ENCODE measurements around the gene CD84.
"Not testable (repeated sequence)": the region's sequence is repeated elsewhere in the genome, so short reads cannot be mapped to it uniquely, and the experiment has no call there.

Gene CD84

DNA sequence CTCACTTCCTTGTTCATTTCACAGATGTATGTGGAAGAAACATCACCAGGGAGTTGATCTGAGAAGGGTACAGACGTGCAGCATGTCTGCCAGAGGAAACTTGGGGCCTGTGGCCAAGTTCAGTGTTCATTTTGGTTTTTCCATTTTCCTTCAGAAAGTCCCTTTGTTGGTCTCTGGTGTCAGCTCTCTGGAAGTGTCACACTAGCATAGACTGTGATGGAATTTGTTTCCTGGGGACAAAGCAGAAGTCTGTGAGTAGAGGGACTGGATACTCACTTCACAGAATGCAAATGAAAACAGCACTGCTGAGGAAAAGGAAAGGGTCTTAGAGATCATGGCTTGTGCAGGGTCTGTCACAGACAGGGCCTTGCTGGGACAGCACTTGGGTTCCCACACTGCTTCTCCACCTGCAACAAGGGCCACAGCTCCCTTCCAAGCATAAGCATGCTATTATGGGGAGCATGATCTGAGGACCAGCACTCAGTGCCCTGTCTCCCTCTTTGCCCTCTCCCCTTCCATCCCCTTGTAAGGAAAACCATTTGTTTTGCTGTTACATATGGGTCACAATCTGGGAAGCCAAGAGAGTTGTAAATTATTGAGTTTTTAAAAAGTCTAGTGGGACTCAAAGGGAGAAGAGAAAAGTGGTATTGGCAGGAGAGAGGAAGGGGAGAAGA lies 31.4 kb upstream of the CD84 start:
- no peak for DNase-seq

GRCh38 chr1:160608941-160609340 lies 29.6 kb upstream of the CD84 start:
- DNase-seq, result no peak

DNA sequence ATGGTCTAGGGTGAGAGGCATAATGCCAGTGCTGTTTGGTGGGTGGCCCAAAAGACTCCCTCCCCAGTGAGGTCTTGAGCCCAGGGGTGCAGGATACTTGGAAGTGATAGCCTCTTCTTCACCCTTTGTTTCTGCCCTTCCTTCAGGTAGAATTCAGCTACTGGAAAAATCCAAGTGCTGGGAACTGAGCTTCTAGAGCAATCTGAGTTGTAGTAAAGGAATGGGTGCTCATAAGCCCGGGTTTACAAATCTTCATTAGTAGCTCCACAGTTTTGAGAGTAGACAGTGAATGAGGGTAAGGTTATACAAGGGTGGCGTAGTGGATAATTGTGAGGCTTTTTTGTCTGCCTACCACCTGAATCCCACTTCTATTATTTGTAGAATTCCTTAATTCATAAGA lies 29.2 kb upstream of the CD84 start:
- no peak for DNase-seq

- DNase-seq, result no peak
Measured at GRCh38 chr1:160608057-160608456, 28.8 kb upstream of the CD84 start.

- no peak for DNase-seq
Measured at GRCh38 chr1:160607672-160608032, 28.4 kb upstream of the CD84 start.

DNA sequence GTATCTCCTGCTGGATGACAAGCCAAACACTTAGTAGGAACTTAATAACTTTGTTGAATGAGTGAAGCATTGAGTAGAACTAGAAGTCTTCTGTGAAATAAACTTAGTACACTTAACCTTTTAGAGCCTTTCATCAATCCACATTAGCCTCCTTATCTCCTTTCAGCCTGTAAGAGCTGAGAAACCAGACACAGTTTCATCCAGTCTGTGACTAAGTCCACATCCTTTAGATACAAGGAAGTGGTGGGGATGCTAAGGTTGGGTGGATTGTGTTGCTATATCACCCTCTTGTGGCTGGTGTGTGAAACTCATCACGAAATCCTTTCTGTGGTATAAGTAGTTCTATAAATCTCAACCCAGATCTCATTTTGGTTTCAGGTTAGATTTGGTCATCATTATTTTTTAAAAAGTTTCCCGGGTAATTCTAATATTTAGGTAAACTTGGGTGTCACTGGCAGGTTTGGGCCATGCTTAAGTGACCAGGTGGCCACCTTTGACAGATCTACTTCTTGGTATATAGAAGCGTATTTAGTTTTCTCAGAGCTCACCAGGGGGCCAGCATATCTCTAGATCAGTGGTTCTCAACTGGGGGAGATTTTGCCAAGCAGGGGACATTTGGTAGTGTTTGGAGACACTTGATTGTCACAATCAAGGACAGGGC lies 27.8 kb upstream of the CD84 start:
- DNase-seq, result peak in 16 of 58 donors; percentile 0 to 61 (median 5)

DNA sequence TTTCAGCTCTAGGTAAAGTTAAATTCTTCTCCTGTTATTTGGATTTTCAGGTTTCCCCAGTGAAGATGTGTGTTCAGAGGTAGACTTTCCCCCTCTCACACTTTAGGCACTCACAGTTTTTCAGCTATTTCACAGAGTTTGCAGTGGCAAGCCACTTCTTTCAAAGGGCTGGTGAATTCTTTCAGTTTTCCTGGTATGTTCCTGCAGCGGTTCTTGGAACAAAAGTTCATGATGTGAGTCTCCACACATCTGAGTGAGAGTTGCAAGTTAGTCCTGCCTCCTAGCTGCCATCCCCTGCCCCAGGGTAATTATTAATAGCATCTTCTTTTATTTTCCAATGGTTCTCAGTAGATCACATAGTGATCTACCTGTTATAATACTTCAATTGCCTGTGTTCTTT lies 27.3 kb upstream of the CD84 start:
- no peak for DNase-seq

GRCh38 chr1:160605792-160606479 lies 26.6 kb upstream of the CD84 start:
- no peak for DNase-seq

GRCh38 chr1:160605205-160605604 lies 25.9 kb upstream of the CD84 start:
- DNase-seq, result no peak

GRCh38 chr1:160597705-160598104 lies 18.4 kb upstream of the CD84 start:
- no peak for DNase-seq

GRCh38 chr1:160597051-160597450 lies 17.8 kb upstream of the CD84 start:
- no peak for DNase-seq

GRCh38 chr1:160590488-160590887 lies 11.2 kb upstream of the CD84 start:
- DNase-seq, result no peak

DNA sequence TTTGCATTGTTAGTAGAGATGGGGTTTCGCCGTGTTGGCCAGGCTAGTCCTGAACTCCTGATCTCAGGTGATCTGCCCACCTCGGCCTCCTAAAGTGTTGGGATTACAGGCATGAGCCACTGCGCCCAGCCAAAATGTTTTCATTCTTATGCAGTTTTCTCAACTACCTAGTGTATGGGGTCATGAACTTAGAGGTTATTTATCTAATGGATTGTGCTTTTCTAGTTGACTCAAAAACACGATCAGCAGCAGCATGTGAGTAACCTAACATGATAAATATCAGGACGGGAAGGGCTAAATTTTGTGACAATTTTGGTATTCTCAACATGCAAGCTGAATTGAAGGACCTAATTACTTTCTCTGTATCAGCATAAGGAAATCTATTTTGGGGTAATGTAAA lies 9.2 kb upstream of the CD84 start:
- DNase-seq, result no peak

- no peak for DNase-seq
Measured at GRCh38 chr1:160584784-160585183, 5.5 kb upstream of the CD84 start.

DNA sequence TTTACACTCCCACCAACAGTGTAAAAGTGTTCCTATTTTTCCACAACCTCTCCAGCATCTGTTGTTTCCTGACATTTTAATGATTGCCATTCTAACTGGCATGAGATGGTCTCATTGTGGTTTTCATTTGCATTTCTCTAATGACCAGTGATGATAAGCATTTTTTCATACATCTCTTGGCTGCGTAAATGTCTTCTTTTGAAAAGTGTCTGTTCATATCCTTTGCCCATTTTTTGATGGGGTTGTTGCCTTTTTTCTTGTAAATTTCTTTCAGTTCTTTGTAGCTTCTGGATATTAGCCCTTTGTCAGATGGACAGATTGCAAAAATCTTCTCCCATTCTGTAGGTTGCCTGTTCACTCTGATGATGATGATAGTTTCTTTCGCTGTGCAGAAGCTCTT lies 3.7 kb upstream of the CD84 start:
- not testable (repeated sequence) for DNase-seq

DNA sequence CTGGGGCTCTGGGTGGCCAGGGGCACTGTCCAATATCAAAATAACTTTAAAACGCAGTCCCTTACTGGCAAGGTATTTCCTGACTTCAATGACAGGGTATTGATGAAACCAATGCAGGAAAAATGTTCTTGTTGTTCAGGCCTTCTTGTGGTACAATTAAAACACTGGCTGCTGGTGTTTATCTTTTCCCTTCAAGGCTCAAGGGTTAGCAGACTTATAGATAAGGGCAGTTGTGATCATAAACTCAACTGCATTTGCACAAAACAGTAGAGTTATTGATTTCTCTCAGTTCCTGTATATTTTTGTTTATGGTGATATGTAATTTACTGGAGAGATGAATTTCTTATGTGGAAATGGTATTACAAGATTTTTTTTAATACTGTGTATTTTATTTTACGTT lies 2.7 kb upstream of the CD84 start:
- DNase-seq, result no peak

- DNase-seq, result no peak
Measured at GRCh38 chr1:160580221-160580812, 1.0 kb upstream of the CD84 start.

DNA sequence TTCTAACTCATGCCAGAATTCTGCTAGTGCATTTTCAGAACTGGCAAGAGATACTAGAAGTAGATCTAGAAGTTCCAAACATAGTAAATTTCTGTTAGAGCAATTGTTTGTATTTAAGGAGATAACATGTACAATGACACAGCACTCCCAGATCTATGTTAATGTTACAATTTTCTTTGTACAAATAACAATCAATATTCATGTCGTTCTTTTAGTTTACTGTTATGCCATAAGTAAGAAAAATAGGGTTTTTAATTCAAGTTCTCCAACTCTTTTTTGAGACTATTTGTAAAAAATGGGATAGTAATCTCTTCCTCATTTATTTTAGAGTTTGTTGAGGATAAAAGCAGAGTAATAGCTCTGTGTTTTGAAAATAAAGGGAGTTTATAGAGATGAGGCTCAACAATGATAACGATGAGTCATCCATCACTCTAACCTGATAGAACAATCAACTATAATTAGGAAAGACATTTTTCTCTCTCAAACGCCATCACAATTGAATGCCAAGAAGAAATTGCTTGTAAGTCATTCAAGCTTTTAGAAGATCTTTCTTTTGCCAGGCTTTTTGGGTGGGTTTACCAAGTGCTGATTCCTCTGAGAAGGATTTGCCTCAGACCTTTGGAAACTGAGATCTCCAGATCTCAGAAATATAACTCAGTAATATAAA lies 638 bp downstream of the CD84 start:
- DNase-seq, result no peak

- DNase-seq, result no peak
Measured at GRCh38 chr1:160578175-160578524, 1.1 kb downstream of the CD84 start.

DNA sequence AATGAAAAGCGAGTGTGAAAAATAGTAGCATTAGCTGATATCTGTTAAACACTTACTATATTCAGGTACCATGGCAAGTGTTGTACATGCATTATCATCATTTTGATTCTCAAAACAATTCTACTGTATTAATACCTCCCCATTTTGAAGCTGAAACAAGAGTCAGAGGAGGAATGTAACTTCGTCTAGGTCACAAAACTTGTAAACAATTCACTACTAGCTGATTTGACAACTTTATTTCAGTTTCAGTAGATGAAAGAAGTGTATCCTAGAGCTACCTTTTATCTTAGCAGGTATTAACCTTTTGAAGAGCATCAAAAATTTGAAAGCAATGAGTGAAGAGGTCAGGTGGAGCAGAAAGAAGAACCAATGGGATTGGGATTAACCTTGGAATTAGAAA lies 1.6 kb downstream of the CD84 start:
- DNase-seq, result no peak

- DNase-seq, result no peak
Measured at GRCh38 chr1:160576884-160577283, 2.4 kb downstream of the CD84 start.

GRCh38 chr1:160576390-160576789 lies 2.9 kb downstream of the CD84 start:
- DNase-seq, result no peak

All from anterior cingulate cortex (tissue), 58 donors.